ENCODE data around the gene PTH1R. TPM values are rescaled to one million over a fixed set of nuclear protein-coding genes. Genes with fewer than 3 reads are reported as not detected.

Gene PTH1R
- polyA plus RNA-seq, 3 donors, result 144 to 185 (median 179) TPM

GRCh38 chr3:46880884-46881595 lies 3.5 kb downstream of the PTH1R start:
- DNase-seq (ENCODE audit: low read depth in 3 of 3, low spot score in 2 of 3), result no peak

GRCh38 chr3:46881596-46882376 lies 4.3 kb downstream of the PTH1R start:
- DNase-seq (ENCODE audit: low read depth in 3 of 3, low spot score in 2 of 3), result no peak

- DNase-seq (ENCODE audit: low read depth in 3 of 3, low spot score in 2 of 3), result no peak
These were observed 5.0 kb downstream of the PTH1R start for GRCh38 chr3:46882377-46883053.

- no peak for DNase-seq (ENCODE audit: low read depth in 3 of 3, low spot score in 2 of 3)
These were observed 5.7 kb downstream of the PTH1R start for GRCh38 chr3:46883054-46883829.

GRCh38 chr3:46883830-46884185 lies 6.3 kb downstream of the PTH1R start:
- no peak for DNase-seq (ENCODE audit: low read depth in 3 of 3, low spot score in 2 of 3)

GRCh38 chr3:46884427-46884826 lies 6.9 kb downstream of the PTH1R start:
- no peak for DNase-seq (ENCODE audit: low read depth in 3 of 3, low spot score in 2 of 3)

GRCh38 chr3:46884929-46885328 lies 7.4 kb downstream of the PTH1R start:
- no peak for DNase-seq (ENCODE audit: low read depth in 3 of 3, low spot score in 2 of 3)

GRCh38 chr3:46885612-46886011 lies 8.1 kb downstream of the PTH1R start:
- DNase-seq (ENCODE audit: low read depth in 3 of 3, low spot score in 2 of 3), result no peak

- no peak for DNase-seq (ENCODE audit: low read depth in 3 of 3, low spot score in 2 of 3)
These were observed 10.5 kb downstream of the PTH1R start for GRCh38 chr3:46887980-46888494.

GRCh38 chr3:46888705-46889104 lies 11.2 kb downstream of the PTH1R start:
- no peak for DNase-seq (ENCODE audit: low read depth in 3 of 3, low spot score in 2 of 3)

- DNase-seq (ENCODE audit: low read depth in 3 of 3, low spot score in 2 of 3), result no peak
These were observed 12.0 kb downstream of the PTH1R start for GRCh38 chr3:46889381-46890110.

- no peak for DNase-seq (ENCODE audit: low read depth in 3 of 3, low spot score in 2 of 3)
These were observed 12.6 kb downstream of the PTH1R start for GRCh38 chr3:46890132-46890531.

- DNase-seq (ENCODE audit: low read depth in 3 of 3, low spot score in 2 of 3), result no peak
These were observed 13.6 kb downstream of the PTH1R start for GRCh38 chr3:46891132-46891531.

GRCh38 chr3:46892285-46893145 lies 15.0 kb downstream of the PTH1R start:
- no peak for DNase-seq (ENCODE audit: low read depth in 3 of 3, low spot score in 2 of 3)

GRCh38 chr3:46893146-46893748 lies 15.7 kb downstream of the PTH1R start:
- DNase-seq (ENCODE audit: low read depth in 3 of 3, low spot score in 2 of 3), result no peak

- DNase-seq (ENCODE audit: low read depth in 3 of 3, low spot score in 2 of 3), result no peak
These were observed 16.2 kb downstream of the PTH1R start for GRCh38 chr3:46893763-46894162.

GRCh38 chr3:46894256-46894655 lies 16.7 kb downstream of the PTH1R start:
- DNase-seq (ENCODE audit: low read depth in 3 of 3, low spot score in 2 of 3), result no peak

GRCh38 chr3:46895204-46895660 lies 17.7 kb downstream of the PTH1R start:
- no peak for DNase-seq (ENCODE audit: low read depth in 3 of 3, low spot score in 2 of 3)

GRCh38 chr3:46895761-46896160 lies 18.2 kb downstream of the PTH1R start:
- DNase-seq (ENCODE audit: low read depth in 3 of 3, low spot score in 2 of 3), result no peak
